Hematopoietic multipotent progenitor cell treated with erythropoietin and hydrocortisone succinate and interleukin-3 and kit ligand, for 8 days (in vitro differentiated cells): ENCODE data around the gene MMP12.
"Not testable (repeated sequence)": the region's sequence is repeated elsewhere in the genome, so short reads cannot be mapped to it uniquely, and the experiment has no call there.

Experiments
- DNase-seq: peaks from one replicate; pipeline ENCODE4 v3.0.0-alpha.2; 2015

Gene MMP12

DNA sequence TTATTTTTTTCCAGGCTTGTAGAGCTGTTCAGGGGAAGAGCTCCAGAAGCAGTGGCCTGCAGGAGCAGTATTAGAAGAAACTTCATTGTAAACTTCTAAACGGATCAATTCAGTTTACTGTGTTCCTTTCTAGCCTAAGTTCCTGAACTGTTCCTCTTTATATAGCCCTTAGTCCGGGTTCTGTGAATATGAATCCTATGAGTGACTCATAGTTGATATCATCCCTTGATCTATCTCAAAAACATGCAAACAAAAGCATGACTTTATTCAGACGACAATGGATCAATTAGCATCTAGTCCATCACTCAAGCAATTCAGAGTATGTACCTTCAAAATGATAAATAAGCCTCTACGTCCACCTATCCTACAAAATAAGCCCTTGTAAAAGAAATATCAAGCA, at the start of gene MMP12:
MMP12 (minus strand) TSS at position 131 of the 400 bp plus-strand sequence; CDS start at position 86, 45 bp downstream.
- no peak for DNase-seq

DNA sequence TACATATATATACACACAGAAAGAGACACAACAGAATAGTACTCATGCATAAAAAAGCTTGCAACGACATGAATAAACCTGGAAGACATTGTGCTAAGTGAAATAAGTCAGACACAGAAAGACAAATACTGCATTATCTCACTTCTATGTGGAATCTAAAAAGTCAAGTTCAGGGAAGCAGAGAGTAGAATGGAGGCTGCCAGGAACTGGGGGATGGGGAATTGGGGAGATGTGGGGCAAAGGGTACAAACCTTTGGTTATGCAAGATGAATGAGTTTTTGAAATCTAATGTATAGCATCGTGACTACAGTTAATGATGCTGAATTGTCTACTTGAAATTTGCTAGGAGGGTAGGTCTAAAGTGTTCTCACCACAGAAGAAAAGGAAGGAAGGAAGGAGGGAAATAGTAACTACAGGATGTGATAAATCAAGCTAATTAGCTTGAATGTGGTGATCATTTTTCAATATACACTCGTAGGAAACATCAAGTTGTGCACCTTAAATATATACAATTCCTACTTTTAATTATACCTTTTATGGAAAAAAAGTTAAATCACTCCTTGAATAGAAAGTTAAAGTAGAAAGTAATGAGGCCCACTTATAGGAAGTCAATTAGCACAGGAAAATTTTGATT, 46.9 kb upstream of the MMP12 start:
- DNase-seq, result no peak

- DNase-seq, result no peak
These were observed 45.4 kb upstream of the MMP12 start for GRCh38 chr11:102920118-102920684.

DNA sequence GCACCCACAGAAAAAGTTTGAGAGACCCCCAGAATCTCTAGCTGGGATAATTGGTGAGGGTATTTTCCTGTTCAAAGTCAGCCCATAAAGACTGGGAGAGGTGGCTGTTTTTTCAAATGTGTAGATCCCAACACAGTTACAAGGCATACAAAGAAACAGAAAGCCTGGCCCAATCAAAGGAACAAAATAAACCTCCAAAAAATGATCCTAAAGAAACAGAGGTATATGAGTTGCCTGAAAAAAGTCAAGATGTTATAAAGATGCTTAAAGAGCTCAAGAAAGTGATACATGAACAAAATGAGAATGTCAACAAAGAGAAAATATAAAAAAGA, 40.2 kb upstream of the MMP12 start:
- no peak for DNase-seq

GRCh38 chr11:102914238-102915043, 39.7 kb upstream of the MMP12 start:
- DNase-seq, result peak; percentile 10

DNA sequence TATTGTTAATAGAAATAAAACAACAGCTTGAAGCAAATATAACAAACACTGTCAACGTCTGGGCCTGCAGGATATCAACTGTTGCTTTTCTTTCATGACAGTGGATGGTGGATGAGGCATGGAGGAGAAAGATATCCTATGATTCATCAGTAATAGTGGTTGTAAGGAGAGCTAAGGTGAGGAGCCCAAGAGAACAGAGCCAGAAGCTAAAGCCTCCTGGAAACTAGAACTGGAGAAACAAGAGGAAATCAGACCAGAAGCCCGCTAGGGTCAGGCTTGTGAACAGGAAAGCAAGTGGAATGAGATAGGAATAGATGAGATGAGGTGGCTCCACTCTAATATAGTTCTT, 37.7 kb upstream of the MMP12 start:
- no peak for DNase-seq

DNA sequence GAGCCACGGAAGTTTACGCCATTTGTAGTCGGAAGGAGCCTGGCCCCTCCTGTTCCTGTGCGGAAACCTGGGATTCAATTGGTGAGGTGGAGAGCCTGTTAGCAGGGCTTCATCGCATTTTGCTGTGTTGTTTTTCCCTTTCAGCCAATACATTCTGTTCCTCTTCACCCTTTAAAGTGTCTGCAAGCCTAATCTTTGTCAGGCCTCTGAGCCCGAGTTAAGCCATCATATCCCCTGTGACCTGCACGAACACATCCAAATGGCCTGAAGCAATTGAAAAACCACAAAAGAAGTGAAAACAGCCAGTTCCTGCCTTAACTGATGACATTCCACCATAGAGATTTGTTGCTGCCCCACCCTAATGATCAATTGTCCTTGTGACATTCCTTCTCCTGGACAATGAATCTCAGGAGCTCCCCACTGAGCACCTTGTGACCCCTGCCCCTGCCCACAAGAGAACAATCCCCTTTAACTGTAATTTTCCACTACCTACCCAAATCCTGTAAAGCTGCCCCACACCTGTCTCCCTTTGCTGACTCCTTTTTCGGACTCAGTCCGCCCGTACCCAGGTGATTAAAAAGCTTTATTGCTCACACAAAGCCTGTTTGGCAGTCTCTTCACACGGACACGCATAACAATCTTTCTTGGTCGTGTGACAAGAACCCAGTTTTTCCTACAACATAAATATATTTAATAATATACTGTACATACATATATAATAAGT, 37.1 kb upstream of the MMP12 start:
- DNase-seq, result no peak

DNA sequence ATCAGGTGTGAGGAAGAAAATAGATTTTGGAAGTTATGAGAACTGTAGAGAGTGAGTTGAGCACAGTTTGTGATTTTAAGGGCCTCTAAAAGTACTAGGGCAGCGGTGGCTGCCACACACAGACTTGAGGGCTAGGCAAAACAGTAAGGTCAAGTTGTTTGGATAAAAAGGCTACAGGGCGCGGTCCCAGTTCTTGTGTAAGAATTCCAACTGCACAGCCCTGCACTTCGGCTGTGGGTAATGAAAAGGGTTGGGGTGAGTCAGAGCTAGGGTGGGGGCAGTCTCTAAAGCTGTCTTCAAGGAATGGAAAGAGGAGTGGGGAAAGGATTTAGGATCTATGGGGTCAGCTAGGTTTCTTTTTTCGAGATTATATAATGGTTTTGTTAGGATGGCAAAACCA, 31.1 kb upstream of the MMP12 start:
- not testable (repeated sequence) for DNase-seq

- not testable (repeated sequence) for DNase-seq
These were observed 29.1 kb upstream of the MMP12 start for GRCh38 chr11:102903895-102904294.

GRCh38 chr11:102900346-102900745, 25.6 kb upstream of the MMP12 start:
- no peak for DNase-seq

DNA sequence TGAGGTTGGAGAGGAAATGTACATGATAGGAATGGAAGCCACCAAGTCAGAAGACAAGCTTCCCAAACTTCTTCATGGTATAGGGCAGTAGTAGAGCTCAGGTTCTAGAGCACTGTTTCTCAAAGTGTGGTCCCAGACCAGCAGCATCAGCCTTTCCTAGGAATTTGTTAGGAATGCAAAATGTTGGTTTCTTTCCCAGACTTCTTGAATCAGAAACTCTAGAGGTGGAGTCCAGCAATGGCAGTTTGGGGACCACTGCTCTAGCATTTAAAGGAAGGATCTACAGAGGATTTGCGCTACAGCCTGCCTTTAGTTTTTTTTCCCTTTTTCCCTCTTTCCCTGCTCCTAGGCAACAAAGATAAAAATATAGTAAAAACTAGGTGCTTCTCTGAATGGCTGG, 17.0 kb upstream of the MMP12 start:
- no peak for DNase-seq

DNA sequence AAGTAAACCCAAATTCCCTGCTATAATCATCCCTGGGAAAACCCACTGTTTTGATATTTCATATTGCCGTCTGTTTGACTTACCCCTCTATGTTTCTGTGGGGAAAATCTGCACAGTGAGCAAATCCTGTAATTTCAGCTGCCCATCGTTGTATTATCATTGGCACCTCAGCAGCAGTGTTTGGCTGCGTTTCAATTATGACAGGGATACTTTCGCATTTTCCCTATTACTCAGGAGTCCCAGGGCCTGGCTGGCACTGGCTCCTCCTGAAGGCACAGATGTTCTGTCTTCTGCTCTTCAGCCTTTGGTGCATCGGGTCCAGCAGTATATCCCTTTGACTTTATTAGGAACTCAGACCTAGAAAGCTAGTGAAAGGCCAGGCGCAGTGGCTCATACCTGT, 12.2 kb upstream of the MMP12 start:
- DNase-seq, result no peak

- no peak for DNase-seq
These were observed 8.4 kb upstream of the MMP12 start for GRCh38 chr11:102883141-102883540.

DNA sequence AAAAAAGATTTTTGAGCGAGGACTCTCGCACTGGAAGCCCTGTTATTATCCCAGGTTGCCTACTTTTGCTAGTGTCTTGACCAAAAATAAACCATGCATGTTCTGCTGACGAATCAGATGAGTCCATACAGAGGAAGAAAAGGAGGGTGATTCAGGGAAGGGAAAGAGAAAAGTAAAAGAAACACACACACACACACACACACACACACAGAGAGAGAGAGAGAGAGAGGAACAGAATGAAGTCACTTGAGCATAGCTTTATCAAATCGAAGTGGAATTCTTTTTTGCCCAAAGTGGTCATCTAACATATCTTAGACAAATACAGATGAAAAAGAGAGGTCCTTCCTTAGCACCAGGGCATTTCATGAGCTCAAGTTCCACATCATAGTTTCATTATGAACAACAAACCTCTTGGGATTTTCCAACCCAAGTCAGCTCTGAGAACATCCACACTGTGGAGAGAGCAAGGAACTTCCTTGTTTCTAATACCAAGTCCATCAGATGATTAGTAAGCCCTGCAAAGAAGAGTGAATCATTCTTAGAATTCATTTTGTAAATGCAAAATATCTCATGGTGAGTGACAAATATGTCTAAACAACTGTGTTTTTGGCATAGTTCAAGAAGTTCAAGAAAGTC, 7.7 kb upstream of the MMP12 start:
- no peak for DNase-seq

- DNase-seq, result no peak
These were observed 5.0 kb upstream of the MMP12 start for GRCh38 chr11:102879801-102880200.

DNA sequence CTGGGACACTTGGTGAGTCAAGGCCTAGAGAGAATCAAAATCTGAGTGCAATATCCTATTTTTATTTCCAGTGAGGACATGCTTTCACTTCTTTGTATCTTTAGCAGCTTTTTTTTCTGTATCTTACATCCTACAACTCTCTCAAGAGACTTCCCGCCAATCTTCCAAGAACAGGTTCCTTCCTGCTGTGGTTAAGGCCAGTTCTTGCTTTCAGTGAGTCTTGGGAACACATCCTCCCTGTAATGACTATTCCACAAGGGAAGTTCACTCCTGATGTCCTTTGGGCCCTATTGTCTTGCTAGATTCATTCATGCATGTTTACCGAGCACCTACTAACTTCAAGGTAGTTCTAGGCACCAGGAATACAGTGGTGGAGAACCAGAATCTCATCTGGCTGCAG, 3.8 kb upstream of the MMP12 start:
- no peak for DNase-seq

DNA sequence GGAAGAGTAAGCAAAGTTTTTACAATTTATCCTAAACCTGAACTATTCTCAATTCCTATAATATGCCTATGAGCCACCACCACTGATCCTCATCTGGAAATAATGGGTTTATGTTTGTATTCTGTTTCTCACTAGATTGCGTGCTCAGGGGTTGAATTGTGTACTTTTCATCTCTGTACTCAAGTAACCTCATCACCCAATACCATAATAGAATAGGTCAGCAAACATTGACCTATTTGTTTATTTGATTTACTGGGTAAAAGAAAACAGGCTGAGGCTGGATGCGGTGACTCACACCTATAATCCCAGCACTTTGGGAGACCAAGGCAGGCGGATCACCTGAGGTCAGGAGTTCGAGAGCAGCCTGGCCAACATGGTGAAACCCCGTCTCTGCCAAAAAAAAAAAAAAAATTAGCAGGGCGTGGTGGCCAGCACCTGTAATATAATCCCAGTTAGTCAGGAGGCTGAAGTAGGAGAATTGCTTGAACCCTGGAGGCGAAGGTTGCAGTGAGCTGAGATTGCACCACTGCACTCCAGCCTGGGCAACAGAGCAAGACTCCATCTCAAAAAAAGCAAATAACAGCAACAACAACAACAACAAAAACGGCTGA, 5.3 kb downstream of the MMP12 start:
- DNase-seq, result not testable (repeated sequence)

DNA sequence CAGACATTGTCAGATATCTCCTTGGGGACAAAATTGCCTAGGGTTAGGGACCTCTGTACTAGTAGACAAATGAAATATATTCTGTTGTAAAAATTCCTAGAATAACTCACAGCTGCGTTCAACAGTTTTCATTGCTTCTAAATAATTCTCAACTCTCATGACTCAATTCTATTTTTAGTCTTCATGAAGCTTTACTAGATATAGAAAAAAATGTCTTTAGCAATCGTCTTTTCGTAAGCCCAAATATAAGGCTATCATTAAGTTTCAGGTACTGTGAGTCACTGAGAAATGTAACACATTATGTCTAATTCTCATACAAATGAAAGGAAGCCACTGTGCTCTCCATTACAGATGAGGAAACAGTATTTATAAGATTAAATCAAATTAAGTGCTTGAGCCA, 6.4 kb downstream of the MMP12 start:
- no peak for DNase-seq

- DNase-seq, result no peak
These were observed 10.1 kb downstream of the MMP12 start for GRCh38 chr11:102864724-102865123.

- no peak for DNase-seq
These were observed 20.8 kb downstream of the MMP12 start for GRCh38 chr11:102853956-102854355.

DNA sequence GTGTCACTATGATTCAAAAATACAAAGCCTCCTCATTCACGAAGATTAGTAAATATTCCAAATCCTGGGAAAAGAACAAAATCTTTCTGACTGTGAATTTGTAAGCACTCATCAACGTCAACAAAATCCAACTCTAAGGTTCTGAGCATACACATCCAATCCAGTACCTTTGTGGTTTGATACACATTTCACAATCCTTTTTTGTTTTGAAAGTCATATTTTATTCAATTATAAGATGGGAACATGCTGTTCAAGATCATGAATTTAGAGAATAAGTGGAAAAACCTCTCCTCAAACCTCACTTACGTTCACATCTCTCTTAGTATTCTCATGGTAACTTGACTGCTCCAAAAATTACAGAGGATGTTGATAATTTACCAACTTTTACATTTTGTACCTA, 21.7 kb downstream of the MMP12 start:
- DNase-seq, result no peak

GRCh38 chr11:102850973-102851745, 23.6 kb downstream of the MMP12 start:
- DNase-seq, result no peak
